Measurements from ENCODE around the gene RPL39. TPM values are rescaled to one million over a fixed set of nuclear protein-coding genes. Genes with fewer than 3 reads are reported as not detected.
"Not testable (repeated sequence)": the region's sequence is repeated elsewhere in the genome, so short reads cannot be mapped to it uniquely, and the experiment has no call there.

RPL39 gene
- 1,035 TPM for total RNA-seq
- long read RNA-seq, transcript RPL39-201 (3 exons, 401 nt), result major isoform, 102 of 103 reads
- long read RNA-seq, partial matches to known transcripts, result 1 of 103 reads
- long read RNA-seq, other reads (novel, unspliced or antisense), result 0 of 103 reads

DNA sequence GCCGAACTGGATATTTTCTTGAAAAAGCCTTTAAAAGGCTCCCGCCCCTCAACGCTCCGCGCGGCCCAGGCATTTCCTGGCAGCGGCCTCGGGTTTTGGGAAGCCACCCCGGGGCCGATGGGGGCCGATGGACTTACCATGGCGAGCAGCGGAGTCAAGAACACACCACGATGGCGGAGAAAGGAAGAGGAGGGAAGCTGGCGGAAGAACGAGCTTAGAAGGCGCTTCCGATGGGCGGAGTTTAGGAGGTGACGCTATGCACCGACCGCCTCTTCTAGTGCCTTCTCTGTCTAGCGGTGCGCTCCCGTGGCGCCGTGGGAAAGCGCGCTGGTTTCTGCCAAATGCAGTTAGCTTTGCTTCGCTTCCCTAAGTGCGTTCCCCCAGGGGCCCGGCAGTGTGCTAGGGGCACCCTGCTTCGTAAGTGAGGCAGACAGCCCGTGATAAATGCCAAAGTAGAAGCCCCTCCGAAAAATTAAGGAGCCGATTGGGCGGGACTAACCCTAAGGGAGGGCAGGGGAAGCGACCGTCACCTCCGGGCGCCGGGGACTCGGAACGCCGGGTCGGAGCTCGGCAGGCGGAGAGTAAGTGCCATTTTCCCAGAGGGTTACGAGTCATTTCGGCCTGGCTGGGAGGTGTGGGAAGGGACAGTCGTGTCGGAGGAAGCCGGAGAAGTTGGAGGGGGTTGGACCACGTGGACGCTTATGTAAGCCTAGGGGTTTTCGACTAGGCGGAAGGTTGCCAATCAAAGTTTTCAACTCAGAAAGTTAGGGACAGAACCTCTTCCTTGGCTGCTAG, at the start of gene RPL39:
TSS of gene RPL39 (minus strand) at position 194 of the 795 bp plus-strand sequence. CDS start at position 140, 54 bp downstream.
- intact Hi-C loops (cut with DNase I), result loop anchor here (10.0 kb wide), 1 partner anchor 63 kb away; the partner anchor contains the start of gene UPF3B
- peak; percentile 98 for ATAC-seq (ENCODE audit: poor library complexity)
- DNase-seq, result peak; percentile 89

DNA sequence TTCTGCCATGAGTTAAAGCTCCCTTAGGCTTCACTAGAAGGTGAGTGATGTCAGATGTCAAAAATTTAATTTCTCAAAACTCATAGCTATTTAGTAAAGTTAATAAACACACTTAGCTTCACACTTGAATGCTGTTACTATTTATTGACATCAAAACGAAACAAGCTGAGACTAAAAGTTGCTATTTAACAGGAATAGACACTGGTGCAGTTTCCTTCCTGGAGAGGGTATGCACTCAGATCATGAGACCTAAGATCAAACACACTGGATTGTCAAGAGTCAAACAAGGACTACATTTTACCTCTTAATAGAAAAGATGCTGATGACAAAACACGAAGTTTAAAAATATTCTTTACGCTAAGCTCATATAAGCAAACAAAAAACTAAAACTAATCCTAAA, 42.5 kb upstream of the RPL39 start:
- intact Hi-C loops (cut with DNase I), result no loop called here
- no peak for ATAC-seq (ENCODE audit: poor library complexity)
- no peak for DNase-seq

DNA sequence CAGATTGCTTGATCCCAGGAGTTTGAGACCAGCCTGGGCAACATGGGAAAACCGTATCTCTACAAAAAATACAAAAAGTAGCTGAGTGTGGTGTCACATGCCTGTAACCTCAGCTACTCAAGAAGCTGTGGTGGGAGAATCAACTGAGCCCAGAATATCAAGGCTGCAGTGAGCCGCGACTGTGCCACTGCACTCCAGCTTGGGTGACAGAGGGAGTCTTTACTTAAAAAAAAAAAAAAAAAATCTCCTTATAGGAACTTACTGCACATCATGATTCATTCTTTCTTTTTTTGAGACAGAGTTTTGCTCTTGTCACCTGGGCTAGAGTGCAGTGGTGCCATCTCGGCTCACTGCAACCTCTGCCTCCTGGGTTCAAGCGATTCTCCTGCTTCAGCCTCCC, 37.0 kb upstream of the RPL39 start:
- ATAC-seq (ENCODE audit: poor library complexity), result no peak
- intact Hi-C loops (cut with DNase I), result no loop called here
- DNase-seq, result no peak

DNA sequence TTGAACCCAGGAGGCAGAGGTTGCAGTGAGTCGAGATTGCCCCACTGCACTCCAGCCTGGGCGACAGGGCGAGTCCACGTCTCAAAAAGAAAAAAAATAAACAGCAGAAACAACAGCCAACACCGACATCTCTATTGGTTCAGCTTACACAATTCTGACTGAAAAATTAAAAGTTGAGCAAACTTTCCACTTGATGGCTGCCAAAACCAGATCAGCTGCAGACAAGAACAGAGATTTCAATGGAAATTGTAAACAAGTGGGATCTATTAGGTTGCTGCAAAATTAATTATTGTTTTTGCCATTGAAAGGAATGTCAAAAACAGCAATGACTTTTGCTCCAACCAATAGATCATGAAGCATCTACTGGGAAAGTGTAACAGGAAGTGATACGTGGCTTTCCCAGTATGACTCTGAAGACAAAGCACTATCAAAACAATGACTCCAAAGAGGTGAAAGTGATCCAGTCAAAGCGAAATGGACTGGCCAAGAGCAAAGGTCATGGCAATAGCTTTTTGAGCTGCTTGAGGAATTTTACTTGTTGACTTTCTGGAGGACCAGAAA, 35.0 kb upstream of the RPL39 start:
- ATAC-seq (ENCODE audit: poor library complexity) (no peak), DNase-seq (no peak)
- intact Hi-C loops (cut with DNase I), result no loop called here

DNA sequence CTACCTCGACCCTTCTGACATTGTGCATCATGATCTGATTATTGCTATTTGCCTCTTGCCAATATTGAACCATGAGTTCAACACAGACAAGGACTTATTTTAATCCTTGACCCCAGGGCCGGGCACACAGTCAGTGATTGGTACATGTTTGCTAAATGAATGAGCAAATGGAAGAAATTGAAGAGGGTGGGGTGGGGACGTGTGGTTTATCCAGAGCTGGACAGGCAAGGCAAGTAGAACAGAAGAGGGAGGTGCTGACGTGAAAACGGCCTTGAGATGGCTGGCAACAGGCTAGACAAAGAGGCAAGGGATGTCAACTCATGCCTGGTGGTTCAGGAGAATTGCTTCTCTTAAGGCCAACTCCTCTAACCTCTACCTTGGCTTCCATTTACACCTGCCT, 32.8 kb upstream of the RPL39 start:
- ATAC-seq (ENCODE audit: poor library complexity); DNase-seq; intact Hi-C loops (cut with DNase I): not testable (repeated sequence)

DNA sequence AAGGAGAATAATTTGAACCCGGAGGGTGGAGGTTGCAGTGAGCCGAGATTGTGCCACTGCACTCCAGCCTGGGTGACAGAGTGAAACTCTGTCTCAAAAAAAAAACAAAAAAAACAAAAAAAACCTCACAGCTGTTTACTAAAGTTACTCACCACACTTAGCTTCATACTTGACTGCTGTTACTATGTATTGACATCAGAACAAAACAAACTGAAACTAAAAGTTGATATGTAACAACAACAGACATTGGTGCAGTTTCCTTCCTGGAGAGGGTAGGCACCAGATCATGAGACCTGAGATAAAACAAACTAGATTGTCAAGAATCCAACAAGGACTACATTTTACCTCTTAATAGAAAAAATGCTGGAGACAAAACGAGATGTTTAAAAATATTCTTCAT, 30.3 kb upstream of the RPL39 start:
- DNase-seq; intact Hi-C loops (cut with DNase I); ATAC-seq (ENCODE audit: poor library complexity): not testable (repeated sequence)

DNA sequence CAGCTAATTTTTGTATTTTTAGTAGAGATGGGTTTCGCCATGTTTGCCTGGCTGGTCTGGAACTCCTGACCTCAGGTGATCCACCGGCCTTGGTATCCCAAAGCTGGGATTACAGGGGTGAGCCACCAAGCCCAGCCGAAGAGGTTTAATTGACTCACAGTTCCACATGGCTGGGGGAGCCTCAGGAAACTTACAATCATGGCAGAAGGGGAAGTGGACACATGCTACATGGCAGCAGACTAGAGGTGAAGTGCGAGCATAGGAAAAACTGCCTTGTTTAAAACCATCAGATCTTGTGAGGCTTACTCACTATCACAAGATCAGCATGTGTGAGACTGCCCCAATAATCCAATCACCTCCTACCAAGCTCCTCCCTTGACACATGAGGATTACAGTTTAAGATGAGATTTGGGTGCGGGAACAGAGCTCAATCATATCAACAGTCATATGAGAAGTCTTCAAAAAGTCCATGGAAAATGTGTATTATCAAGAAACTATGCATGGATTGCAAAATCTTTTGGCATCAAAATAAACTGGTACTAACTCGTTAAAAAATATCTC, 25.8 kb upstream of the RPL39 start:
- DNase-seq (no peak), ATAC-seq (ENCODE audit: poor library complexity) (no peak)
- intact Hi-C loops (cut with DNase I), result no loop called here

DNA sequence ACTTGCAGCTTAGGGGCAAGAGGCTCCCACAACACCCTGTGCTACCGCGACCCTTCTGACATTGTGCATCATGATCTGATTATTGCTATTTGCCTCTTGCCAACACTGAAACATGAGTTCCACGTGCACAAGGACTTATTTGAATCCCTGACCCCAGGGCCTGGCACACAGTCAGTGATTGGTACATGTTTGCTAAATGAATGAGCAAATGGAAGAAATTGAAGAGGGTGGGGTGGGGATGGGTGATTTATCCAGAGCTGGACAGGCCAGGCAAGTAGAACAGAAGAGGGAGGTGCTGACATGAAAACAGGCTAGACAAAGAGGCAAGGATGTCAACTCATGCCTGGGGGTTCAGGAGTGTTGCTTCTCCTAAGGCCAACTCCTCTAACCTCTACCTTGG, 24.9 kb upstream of the RPL39 start:
- DNase-seq (no peak), ATAC-seq (ENCODE audit: poor library complexity) (no peak)
- intact Hi-C loops (cut with DNase I), result no loop called here

DNA sequence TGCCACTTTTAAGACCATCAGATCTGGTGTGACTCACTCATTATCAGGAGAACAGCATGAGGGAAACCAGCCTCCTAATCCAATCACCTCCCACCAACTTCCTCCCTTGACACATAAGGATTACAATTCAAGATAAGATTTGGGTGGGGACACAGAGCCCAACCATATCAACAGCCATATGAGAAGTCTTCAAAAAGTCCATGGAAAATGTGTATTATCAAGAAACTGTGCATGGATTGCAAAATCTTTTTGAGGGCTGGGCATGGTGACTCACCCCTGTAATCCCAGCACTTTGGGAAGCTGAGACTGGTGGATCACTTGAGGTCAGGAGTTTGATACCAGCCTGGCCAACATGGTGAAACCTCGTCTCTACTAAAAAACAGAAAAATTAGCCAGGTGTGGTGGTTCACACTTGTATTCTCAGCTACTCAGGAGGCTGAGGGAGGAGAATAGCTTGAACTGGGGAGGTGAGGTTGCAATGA, 17.8 kb upstream of the RPL39 start:
- intact Hi-C loops (cut with DNase I), result no loop called here
- ATAC-seq (ENCODE audit: poor library complexity) (no peak), DNase-seq (no peak)

DNA sequence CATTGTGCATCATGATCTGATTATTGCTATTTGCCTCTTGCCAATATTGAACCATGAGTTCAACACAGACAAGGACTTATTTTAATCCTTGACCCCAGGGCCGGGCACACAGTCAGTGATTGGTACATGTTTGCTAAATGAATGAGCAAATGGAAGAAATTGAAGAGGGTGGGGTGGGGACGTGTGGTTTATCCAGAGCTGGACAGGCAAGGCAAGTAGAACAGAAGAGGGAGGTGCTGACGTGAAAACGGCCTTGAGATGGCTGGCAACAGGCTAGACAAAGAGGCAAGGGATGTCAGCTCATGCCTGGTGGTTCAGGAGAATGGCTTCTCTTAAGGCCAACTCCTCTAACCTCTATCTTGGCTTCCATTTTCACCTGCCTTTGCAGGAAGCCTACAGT, 17.0 kb upstream of the RPL39 start:
- intact Hi-C loops (cut with DNase I); DNase-seq; ATAC-seq (ENCODE audit: poor library complexity): not testable (repeated sequence)

DNA sequence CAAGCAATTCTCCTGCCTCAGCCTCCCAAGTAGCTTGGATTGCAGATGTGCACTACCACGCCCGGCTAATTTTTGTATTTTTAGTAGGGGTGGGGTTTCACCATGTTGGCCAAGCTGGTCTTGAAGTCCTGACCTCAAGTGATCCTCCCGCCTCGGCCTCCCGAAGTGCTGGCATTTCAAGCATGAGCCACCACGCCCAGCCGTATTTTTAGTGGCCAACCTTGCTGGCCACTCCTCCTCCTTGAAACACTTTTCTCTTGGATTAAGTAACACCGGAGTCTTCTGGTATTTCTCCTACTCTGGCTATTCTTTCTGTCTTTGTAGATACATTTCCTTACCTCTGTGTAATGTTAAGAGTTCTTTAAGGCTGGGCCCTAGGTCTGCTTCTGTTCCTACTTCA, 11.1 kb upstream of the RPL39 start:
- ATAC-seq (ENCODE audit: poor library complexity), result no peak
- no peak for DNase-seq
- intact Hi-C loops (cut with DNase I), result no loop called here

DNA sequence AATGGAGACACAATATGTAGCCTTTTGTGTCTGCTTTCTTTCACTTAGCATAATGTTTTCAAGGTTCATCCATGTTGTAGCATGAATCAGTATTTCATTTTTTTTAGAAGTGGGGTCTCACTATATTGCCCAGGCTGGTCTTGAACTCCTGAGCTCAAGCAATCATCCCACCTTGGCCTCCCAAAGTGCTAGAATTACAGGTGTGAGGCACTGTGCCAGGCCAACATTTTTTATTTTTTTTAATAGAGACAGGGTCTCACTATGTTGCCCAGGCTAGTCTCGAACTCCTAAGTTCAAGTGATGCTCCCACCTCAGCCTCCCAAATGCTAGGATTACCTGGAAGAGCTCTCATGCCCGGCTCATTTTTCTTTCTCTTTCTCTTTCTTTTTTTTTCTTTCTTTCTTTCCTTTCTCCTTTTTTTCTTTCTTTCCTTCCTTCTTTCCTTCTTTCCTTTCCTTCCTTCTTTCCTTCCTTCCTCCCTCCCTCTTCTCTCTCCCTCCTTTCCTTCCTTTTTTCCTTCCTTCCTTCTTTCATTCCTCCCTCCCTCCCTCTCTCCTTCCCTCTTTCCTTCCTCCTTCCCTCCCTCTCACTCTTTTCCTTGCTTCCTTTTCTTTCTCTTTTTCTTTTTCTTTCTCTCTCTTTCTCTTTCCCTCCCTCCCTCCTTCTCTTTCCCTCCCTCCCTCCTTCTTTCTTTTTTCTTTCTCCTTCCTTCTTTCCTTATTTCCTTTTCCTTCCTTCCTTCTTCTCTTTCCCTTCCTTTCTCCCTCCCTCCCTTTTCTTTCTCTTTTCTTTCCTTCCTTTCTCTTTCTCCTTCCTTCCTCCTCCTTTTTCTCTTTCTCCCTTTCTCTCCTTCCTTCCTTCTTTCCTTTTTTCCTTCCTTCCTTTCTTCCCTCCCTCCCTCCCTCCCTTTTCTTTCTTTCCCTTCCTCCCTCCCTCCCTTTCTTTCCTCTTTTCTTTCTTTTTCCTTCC, 10.1 kb upstream of the RPL39 start:
- intact Hi-C loops (cut with DNase I), result no loop called here
- no peak for ATAC-seq (ENCODE audit: poor library complexity)
- DNase-seq, result no peak

DNA sequence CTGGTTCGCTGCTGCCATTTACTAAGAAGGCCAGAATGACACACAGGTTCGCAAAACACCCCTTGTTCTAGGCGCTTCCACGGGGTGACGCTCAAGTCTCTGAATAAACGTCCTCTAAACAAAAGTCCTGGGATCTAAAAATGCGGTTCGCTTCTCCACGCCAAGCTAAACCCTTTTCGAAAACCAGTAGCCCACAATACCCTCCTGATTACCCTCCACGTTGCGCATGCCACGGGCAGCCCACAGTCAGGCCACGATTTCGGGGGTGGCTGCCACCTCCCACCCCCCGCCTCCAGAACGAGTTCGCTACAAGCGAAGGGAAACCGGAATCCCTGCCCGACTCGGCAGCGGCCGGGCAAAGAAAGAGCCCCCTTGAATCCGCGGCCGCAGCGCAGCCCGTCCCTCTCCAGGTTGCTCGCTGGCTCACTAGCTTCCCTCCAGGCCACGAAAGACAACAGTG, 423 bp downstream of the RPL39 start:
- DNase-seq (no peak), ATAC-seq (ENCODE audit: poor library complexity) (peak; percentile 59)
- intact Hi-C loops (cut with DNase I), result loop anchor here (10.0 kb wide), 1 partner anchor 64 kb away; the partner anchor contains the start of gene UPF3B

DNA sequence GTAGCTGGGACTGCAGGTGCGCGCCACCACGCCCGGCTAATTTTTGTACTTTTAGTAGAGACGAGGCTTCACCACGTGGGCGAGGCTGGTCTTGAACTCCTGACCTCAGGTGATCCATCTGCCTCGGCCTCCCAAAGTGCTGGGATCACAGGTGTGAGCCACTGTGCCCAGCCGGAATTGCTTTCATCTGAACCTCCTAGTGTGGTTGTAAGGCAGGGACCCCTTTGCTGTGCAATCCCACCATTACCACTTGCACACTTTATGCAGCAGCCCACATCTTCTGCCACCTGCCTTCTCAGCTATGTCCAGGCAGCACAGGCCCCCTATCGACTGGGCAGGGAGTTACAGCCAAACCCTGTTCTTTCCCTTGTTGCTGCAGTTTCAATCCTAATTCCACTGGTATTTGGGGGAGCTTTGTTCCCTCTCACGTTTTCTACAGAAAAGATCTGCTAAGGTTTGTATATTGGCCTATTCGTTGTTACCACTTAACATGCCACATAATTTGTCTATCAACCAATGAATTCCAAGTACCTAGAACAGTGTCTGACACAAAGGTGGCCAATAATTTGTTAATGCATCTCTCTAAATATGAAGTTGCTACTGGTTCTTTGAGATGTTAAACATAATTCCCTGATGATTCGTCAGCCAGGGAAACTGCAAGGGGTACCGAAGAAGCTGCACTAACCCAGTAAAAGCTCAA, 6.5 kb downstream of the RPL39 start:
- peak; percentile 47 for DNase-seq
- intact Hi-C loops (cut with DNase I), result no loop called here
- no peak for ATAC-seq (ENCODE audit: poor library complexity)

DNA sequence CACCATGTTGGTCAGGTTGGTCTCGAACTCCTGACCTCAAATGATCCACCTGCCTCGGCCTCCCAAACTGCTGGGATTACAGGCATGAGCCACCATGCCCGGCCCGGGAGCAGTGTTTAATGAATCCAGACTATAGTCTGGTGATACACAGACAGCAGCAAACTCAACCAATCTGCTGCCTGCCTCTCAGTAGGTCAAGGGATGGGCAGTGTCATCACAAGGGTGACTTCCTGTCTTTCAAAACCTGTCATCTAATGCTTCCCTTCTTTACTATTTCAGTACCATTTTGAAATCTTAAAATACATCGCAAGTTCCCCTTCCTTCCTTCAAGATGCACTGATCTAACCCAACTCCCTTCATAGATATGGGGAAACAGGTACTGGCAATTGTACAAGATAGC, 8.4 kb downstream of the RPL39 start:
- ATAC-seq (ENCODE audit: poor library complexity), result no peak
- intact Hi-C loops (cut with DNase I), result no loop called here

DNA sequence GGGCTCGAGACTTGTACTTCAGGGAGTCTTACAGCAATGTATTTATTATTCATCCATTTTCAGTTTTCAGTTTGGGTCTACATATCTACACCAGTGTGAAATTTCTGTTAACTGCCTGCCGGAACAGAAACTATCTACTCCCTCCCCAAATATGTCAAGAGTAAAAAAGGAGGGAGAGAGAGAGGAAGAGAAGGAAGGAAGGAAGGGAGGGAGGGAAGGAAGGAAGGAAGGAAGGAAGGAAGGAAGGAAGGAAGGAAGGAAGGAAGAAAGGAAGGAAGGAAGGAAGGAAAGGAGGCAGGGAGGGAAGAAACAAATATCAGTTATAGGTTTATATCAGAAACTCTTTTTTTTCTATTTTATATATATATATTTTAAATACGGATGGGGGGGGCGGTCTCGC, 12.6 kb downstream of the RPL39 start:
- no peak for ATAC-seq (ENCODE audit: poor library complexity)
- intact Hi-C loops (cut with DNase I), result no loop called here
- DNase-seq, result no peak

More for the DNA sequence above, 8.4 kb downstream of the RPL39 start:
- no peak for DNase-seq

DNA sequence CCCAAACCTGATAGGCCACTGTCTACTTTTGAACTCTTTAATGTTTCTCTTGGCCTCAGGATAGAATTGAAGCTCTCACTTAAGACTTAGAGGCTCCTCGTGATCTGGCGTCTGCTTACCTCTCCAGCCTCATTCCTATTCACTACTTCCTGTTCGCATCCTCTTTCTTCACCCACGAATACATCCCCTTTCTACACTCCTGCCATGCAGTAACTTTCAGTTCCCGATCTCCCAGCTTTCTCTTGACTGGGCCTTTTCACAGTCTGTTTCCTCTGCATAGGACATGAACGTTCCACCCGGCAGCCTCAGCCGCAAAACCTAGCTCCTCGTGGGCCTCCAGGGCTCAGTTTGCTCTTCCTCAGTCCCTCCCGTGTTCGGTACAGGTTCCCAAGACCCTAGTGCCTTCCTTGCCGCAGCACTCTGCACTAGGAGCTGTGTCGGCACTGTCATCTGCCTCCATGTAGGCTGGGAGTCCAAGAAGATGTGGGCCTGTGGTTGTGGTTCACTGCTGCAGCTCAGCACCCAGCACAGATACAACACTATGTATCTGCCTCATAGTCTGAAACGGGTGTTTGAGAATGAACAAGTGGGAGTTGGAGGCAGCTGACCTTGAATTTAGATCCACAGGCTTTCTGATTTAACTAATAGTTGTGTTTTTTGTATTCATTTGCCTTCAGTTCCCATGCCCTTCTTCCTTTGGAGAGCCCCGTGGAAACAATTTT, 15.8 kb downstream of the RPL39 start:
- ATAC-seq (ENCODE audit: poor library complexity), result peak; percentile 34
- intact Hi-C loops (cut with DNase I), result no loop called here
- no peak for DNase-seq
